Fibroblast of lung (primary cell): ENCODE data around the gene TEKT1. TPM values are rescaled to one million over a fixed set of nuclear protein-coding genes. Genes with fewer than 3 reads are reported as not detected.

Experiments
- DNase-seq, 2 donors: peaks; one replicate each; pipeline versions ENCODE4 v3.0.0 to v3.0.0-alpha.2; 2010; ENCODE audit warnings: low read depth in 2 of 2
- H2AFZ ChIP-seq: 2 replicates; pipeline ENCODE4 v1.5.1; 2012; ENCODE audit warnings: low read length, control low read depth, inconsistent platforms
- H3K27ac ChIP-seq: 2 replicates; pipeline ENCODE4 v1.5.1; 2011; ENCODE audit warnings: low read length, control low read depth; ENCODE audit not compliant: insufficient read depth
- H3K27me3 ChIP-seq: 2 replicates; pipeline ENCODE4 v1.5.1; 2011; ENCODE audit warnings: mild to moderate bottlenecking, low read length; ENCODE audit not compliant: control insufficient read depth, insufficient read depth
- H3K36me3 ChIP-seq: 2 replicates; pipeline ENCODE4 v1.5.1; 2011; ENCODE audit warnings: low read length; ENCODE audit not compliant: control insufficient read depth, insufficient read depth
- H3K4me1 ChIP-seq: 2 replicates; pipeline ENCODE4 v1.5.1; 2011; ENCODE audit warnings: low read length; ENCODE audit not compliant: control insufficient read depth, insufficient read depth; ENCODE audit errors: extremely low read depth
- H3K4me2 ChIP-seq: 2 replicates; pipeline ENCODE4 v1.5.1; 2011; ENCODE audit warnings: low read length, control low read depth; ENCODE audit not compliant: insufficient read depth; ENCODE audit errors: extremely low read depth
- H3K4me3 ChIP-seq, 4 experiments: fragments of 200-600 bp in 1 of 4; sonication (generic) in 1 of 4; replicated peaks in 1 of 4; 2 replicates each; pipeline ENCODE4 v1.5.1; 2011 to 2016; ENCODE audit warnings: low read length in 4 of 4, low read depth in 3 of 4, mild to moderate bottlenecking in 3 of 4, control low read depth in 2 of 4, inconsistent platforms in 1 of 4, mixed read lengths in 1 of 4; ENCODE audit not compliant: insufficient read depth in 1 of 4; ENCODE audit errors: control extremely low read depth in 1 of 4
- H3K79me2 ChIP-seq: 2 replicates; pipeline ENCODE4 v1.5.1; 2012; ENCODE audit warnings: mild to moderate bottlenecking, low read length, inconsistent platforms; ENCODE audit not compliant: control insufficient read depth, insufficient read depth
- H3K9ac ChIP-seq: 2 replicates; pipeline ENCODE4 v1.5.1; 2011; ENCODE audit warnings: mild to moderate bottlenecking, low read length, control low read depth; ENCODE audit not compliant: insufficient read depth
- H3K9me3 ChIP-seq: 2 replicates; pipeline ENCODE4 v1.5.1; 2012; ENCODE audit warnings: low read depth, low read length; ENCODE audit not compliant: control insufficient read depth, insufficient read depth
- H4K20me1 ChIP-seq: 2 replicates; pipeline ENCODE4 v1.5.1; 2011; ENCODE audit warnings: low read length; ENCODE audit not compliant: control insufficient read depth, insufficient read depth; ENCODE audit errors: extremely low read depth
- CTCF ChIP-seq, 2 donors: IDR thresholded peaks in 1 of 2; conservative IDR thresholded peaks in 1 of 2; 1 replicate in 1 of 2; 2 replicates in 1 of 2; pipeline ENCODE4 v1.5.1; 2011 to 2012; ENCODE audit warnings: low read length in 2 of 2, control low read depth in 1 of 2, inconsistent platforms in 1 of 2, low read depth in 1 of 2, mild to moderate bottlenecking in 1 of 2
- EZH2 ChIP-seq: IDR thresholded peaks from 2 replicates; pipeline ENCODE4 v1.5.1; 2012; ENCODE audit warnings: low read length, control low read depth, mild to moderate bottlenecking; ENCODE audit errors: missing control alignments
- polyA plus RNA-seq, 2 donors: library from polyadenylated mRNA; depleted of rRNA in 1 of 2; stranded (reverse) in 1 of 2; unstranded in 1 of 2; fragments of >200 nt; gene quantifications; 2 replicates each; pipeline ENCODE4 v1.2.1, GENCODE V29; 2011 to 2012; ENCODE audit warnings: missing spikeins in 1 of 2
- total RNA-seq: library from RNA; depleted of rRNA; stranded (reverse); fragments of >200 nt; gene quantifications from 2 replicates; pipeline ENCODE4 v1.2.1, GENCODE V29; 2014

Gene TEKT1
- total and polyA plus RNA-seq, 2 donors (not counting 1 experiment from before 2014, with no cell fraction given), result not detected

- H3K36me3 ChIP-seq, result no peaks in the 10 kb centered on the region
These were observed 31.0 kb downstream of the TEKT1 start for GRCh38 chr17:6800422-6801027.

GRCh38 chr17:6799738-6800137 is 31.8 kb downstream of the TEKT1 start:
- no peak for DNase-seq
- H3K79me2 ChIP-seq, result no peaks in the 10 kb centered on the region
- no peak overlapping the region for H3K27ac ChIP-seq
- TF ChIP-seq EZH2 (no peak), CTCF (conservative IDR thresholded peaks at IDR 0.05 in 1 of 2, IDR thresholded peaks at IDR 0.05 in 1 of 2; ENCODE audit: low read depth in 1 of 2, low read length in 2 of 2) (no peak)
- no peaks in the 10 kb centered on the region for H3K36me3 ChIP-seq
- H3K4me2 ChIP-seq, result no peak overlapping the region
- no peak overlapping the region for H3K9ac ChIP-seq
- H3K4me3 ChIP-seq, result no peak overlapping the region
- H3K27me3 ChIP-seq, result peaks cover 3% of the 10 kb centered on the region
- H4K20me1 ChIP-seq, result no peaks in the 10 kb centered on the region
- H2AFZ ChIP-seq, result no peak overlapping the region
- no peaks in the 10 kb centered on the region for H3K9me3 ChIP-seq
- no peaks in the 10 kb centered on the region for H3K4me1 ChIP-seq

More at GRCh38 chr17:6800422-6801027, 31.0 kb downstream of the TEKT1 start:
- no peak overlapping the region for H2AFZ ChIP-seq
- peaks cover 3% of the 10 kb centered on the region for H3K27me3 ChIP-seq
- no peaks in the 10 kb centered on the region for H3K9me3 ChIP-seq
- no peak overlapping the region for H3K27ac ChIP-seq
- no peak overlapping the region for H3K4me3 ChIP-seq
- H3K4me2 ChIP-seq, result no peak overlapping the region
- no peak for TF ChIP-seq CTCF (conservative IDR thresholded peaks at IDR 0.05 in 1 of 2, IDR thresholded peaks at IDR 0.05 in 1 of 2; ENCODE audit: low read depth in 1 of 2, low read length in 2 of 2)
- TF ChIP-seq EZH2, result no peak
- no peak for DNase-seq
- H3K79me2 ChIP-seq, result no peaks in the 10 kb centered on the region
- H3K9ac ChIP-seq, result no peak overlapping the region
- H3K4me1 ChIP-seq, result no peaks in the 10 kb centered on the region
- no peaks in the 10 kb centered on the region for H4K20me1 ChIP-seq

- no peaks in the 10 kb centered on the region for H3K9me3 ChIP-seq
- H3K4me1 ChIP-seq, result no peaks in the 10 kb centered on the region
- H3K27me3 ChIP-seq, result peaks cover 3% of the 10 kb centered on the region
- H4K20me1 ChIP-seq, result no peaks in the 10 kb centered on the region
- no peak overlapping the region for H3K4me2 ChIP-seq
- H3K36me3 ChIP-seq, result no peaks in the 10 kb centered on the region
- TF ChIP-seq EZH2 (no peak), CTCF (conservative IDR thresholded peaks at IDR 0.05 in 1 of 2, IDR thresholded peaks at IDR 0.05 in 1 of 2; ENCODE audit: low read depth in 1 of 2, low read length in 2 of 2) (no peak)
- no peak for DNase-seq
- H3K9ac ChIP-seq, result no peak overlapping the region
- no peak overlapping the region for H3K4me3 ChIP-seq
- no peak overlapping the region for H2AFZ ChIP-seq
- no peaks in the 10 kb centered on the region for H3K79me2 ChIP-seq
- no peak overlapping the region for H3K27ac ChIP-seq
These were observed 33.7 kb downstream of the TEKT1 start for GRCh38 chr17:6797718-6798351.
